ENCODE data around the gene MBD3.

Gene MBD3

DNA sequence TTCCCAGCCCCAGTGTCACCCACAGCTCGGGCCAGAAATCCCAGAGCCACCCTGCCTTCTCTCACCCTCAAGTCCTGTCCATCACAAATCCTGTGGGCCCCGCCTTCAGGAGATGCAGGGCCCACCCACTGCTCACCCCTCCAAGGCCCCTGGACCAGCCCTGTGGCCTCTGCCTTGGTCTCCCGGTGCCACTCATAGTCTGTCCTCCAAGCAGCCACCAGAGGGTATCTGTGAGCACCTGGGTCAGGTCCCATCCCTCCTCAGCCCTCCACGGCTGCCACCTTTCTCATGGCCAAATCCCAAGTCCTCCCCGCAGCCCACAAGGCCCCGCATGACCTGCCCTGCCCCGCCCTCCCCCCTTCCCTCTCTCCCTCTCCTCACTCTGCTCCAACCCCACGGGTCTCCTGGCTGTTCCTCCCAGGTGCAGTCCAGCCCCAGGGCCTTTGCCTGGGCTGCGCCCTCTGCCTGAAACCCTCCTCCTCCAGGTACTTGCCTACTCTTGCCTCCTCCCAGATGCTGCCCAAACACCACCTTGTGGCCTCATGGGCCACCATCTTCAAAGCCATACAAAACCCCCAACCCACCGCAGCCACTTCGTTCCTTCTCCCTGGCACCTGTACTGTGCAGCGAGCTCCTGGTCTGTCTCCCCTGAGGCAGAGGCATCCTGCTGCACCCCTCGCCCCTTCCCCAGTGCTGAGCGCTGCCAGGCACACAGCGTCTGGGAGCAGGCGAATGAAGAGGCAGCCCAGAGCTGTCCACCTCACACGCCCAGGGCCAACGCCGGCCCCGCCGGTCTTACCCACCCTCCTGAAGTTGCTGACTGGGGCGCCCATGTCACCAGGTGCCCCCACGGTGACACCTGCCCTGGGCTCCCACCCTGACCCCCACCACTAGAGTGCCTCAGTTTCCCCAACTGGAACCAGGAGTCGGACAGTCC, 25.8 kb upstream of the MBD3 start:
- Histone ChIP-seq H3K4me3 (ENCODE audit: low read depth in 1 of 2, low read length in 1 of 2) (no peak overlapping the region), H3K4me1 (ENCODE audit: control insufficient read depth in 1 of 2, insufficient read depth in 1 of 2, low read depth in 1 of 2, low read length in 1 of 2) (no peaks in the 10 kb centered on the region), H3K36me3 (peaks cover 44% of the 10 kb centered on the region), H3K27ac (no peak overlapping the region), H3K9me3 (no peaks in the 10 kb centered on the region), H3K27me3 (no peaks in the 10 kb centered on the region)
- TF ChIP-seq, protein P1, sequence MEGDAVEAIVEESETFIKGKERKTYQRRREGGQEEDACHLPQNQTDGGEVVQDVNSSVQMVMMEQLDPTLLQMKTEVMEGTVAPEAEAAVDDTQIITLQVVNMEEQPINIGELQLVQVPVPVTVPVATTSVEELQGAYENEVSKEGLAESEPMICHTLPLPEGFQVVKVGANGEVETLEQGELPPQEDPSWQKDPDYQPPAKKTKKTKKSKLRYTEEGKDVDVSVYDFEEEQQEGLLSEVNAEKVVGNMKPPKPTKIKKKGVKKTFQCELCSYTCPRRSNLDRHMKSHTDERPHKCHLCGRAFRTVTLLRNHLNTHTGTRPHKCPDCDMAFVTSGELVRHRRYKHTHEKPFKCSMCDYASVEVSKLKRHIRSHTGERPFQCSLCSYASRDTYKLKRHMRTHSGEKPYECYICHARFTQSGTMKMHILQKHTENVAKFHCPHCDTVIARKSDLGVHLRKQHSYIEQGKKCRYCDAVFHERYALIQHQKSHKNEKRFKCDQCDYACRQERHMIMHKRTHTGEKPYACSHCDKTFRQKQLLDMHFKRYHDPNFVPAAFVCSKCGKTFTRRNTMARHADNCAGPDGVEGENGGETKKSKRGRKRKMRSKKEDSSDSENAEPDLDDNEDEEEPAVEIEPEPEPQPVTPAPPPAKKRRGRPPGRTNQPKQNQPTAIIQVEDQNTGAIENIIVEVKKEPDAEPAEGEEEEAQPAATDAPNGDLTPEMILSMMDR (IDR thresholded peaks at IDR 0.05), result no peak

DNA sequence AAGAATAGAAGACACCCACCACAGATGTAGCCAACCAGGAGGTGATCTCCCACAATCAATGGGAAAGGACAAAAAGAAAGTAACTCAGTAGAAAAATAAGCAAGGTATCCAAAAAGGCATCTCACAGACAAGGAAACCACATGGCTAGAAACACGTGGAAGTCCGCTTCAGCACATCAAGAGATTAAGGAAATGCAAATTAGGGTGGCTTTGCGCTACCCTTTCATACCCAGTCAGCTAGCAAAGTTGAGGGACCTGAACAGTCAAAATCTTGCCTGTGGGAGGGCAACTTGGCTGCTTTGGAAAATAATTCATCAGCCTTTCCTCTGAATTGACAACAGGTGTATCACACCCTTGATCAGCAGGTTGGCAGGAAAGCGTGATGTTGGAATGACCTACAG, 24.2 kb upstream of the MBD3 start:
- H3K4me1 ChIP-seq (ENCODE audit: control insufficient read depth in 1 of 2, insufficient read depth in 1 of 2, low read depth in 1 of 2, low read length in 1 of 2), result no peaks in the 10 kb centered on the region
- H3K9me3 ChIP-seq, result no peaks in the 10 kb centered on the region
- H3K36me3 ChIP-seq, result peaks cover 53% of the 10 kb centered on the region
- TF ChIP-seq, protein P1 (IDR thresholded peaks at IDR 0.05), result no peak
- H3K4me3 ChIP-seq (ENCODE audit: low read depth in 1 of 2, low read length in 1 of 2), result no peak overlapping the region
- H3K27ac ChIP-seq, result no peak overlapping the region
- no peaks in the 10 kb centered on the region for H3K27me3 ChIP-seq

DNA sequence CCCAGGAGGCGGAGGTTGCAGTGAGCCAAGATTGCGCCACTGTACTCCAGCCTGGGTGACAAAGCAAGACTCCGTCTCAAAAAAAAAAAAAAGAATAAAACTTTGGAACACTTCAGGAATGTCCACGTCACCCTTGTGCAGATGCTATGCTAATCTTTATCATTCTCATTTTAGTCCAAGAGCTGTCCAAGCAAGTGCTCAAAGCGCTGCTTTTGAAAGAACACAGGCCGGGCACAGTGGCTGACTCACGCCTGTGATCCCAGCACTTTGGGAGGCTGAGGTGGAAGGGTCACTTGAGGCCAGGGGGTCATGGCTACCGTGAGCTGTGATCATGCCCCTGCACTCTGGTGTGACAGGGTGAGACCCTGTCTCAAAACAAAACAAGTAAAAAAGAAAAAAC, 23.7 kb upstream of the MBD3 start:
- H3K27ac ChIP-seq, result no peak overlapping the region
- no peaks in the 10 kb centered on the region for H3K4me1 ChIP-seq (ENCODE audit: control insufficient read depth in 1 of 2, insufficient read depth in 1 of 2, low read depth in 1 of 2, low read length in 1 of 2)
- no peak overlapping the region for H3K4me3 ChIP-seq (ENCODE audit: low read depth in 1 of 2, low read length in 1 of 2)
- no peaks in the 10 kb centered on the region for H3K9me3 ChIP-seq
- TF ChIP-seq, protein P1 (IDR thresholded peaks at IDR 0.05), result no peak
- peaks cover 54% of the 10 kb centered on the region for H3K36me3 ChIP-seq
- no peaks in the 10 kb centered on the region for H3K27me3 ChIP-seq

DNA sequence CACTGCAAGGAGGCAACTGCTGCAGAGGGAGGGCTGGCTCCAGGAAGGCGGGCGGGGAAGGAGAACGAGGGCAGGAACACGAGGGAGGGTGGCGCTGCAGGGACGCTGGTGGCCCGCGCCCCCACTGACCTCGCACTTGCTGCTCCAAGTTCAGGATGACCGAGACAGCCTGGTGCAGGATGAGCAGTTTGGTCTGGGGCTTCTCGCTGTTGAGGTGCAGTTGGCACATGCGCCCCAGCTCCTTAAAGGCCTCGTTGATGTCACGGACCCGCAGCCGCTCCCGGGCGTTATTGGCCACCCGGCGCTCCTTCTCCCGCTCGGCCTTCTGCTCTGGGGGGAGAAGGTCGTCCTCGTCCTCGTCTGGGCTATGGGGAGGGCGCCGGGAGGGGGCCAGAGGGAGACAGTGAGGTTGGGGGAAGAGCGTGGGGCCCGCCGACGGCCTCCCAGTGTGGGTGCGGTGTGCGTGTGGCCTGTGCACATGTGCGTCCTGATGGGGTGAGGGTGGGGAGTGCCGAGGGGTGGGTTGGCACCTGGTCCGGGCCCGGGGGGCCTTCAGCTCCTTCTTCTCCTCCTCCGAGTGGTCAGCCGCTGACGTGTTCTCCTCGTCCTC, 22.6 kb upstream of the MBD3 start:
- no peak overlapping the region for H3K4me3 ChIP-seq (ENCODE audit: low read depth in 1 of 2, low read length in 1 of 2)
- no peak overlapping the region for H3K27ac ChIP-seq
- H3K27me3 ChIP-seq, result no peaks in the 10 kb centered on the region
- TF ChIP-seq, protein P1 (IDR thresholded peaks at IDR 0.05), result no peak
- no peaks in the 10 kb centered on the region for H3K9me3 ChIP-seq
- H3K4me1 ChIP-seq (ENCODE audit: control insufficient read depth in 1 of 2, insufficient read depth in 1 of 2, low read depth in 1 of 2, low read length in 1 of 2), result no peaks in the 10 kb centered on the region
- H3K36me3 ChIP-seq, result peaks cover 55% of the 10 kb centered on the region

DNA sequence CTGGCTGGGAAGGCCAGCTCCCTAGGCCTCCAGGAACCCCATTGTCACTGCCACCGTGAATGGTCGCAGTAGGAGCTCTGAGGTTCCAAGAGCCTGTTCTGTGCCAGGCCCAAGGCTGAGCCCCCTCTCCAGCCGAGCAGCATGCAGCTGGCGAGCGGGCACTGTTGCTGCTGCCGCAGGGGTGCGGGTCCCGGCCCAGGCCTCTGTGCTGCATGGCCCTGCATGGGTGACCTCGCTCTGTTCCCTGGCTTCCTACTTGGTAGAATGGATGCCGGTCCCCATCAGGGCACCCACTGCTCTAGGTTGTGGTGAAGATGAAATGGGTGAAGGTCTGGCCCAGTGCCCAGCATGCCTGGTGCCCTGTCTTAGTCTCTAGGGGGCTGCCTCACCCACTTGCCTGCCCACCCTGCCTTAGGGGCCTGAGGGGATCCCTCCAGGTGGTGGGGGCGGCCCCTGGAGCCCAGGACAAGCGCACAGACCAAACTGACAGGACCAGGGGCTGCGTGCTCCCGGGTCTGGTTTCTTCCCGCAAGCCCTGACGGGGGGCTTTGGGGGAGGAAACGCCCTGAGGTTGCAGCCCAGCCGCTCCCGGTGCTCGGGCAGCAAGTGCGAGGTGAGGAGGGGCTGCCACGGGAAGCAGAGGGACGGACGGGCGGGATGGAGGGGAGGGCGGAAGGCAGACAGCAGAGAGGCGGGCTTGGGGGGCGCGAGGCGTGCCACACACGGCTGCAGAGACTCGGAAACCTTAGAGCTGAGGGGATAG, 21.3 kb upstream of the MBD3 start:
- TF ChIP-seq, protein P1 (IDR thresholded peaks at IDR 0.05), result no peak
- no peaks in the 10 kb centered on the region for H3K9me3 ChIP-seq
- H3K4me3 ChIP-seq (ENCODE audit: low read depth in 1 of 2, low read length in 1 of 2), result no peak overlapping the region
- H3K4me1 ChIP-seq (ENCODE audit: control insufficient read depth in 1 of 2, insufficient read depth in 1 of 2, low read depth in 1 of 2, low read length in 1 of 2), result peaks cover 3 to 4% of the 10 kb centered on the region in 2 experiments
- peaks cover 10% of the 10 kb centered on the region for H3K27me3 ChIP-seq
- no peak overlapping the region for H3K27ac ChIP-seq
- H3K36me3 ChIP-seq, result peaks cover 48% of the 10 kb centered on the region

All from neutrophil (primary cell).